ENCODE results near the gene SKI.

The SKI gene

DNA sequence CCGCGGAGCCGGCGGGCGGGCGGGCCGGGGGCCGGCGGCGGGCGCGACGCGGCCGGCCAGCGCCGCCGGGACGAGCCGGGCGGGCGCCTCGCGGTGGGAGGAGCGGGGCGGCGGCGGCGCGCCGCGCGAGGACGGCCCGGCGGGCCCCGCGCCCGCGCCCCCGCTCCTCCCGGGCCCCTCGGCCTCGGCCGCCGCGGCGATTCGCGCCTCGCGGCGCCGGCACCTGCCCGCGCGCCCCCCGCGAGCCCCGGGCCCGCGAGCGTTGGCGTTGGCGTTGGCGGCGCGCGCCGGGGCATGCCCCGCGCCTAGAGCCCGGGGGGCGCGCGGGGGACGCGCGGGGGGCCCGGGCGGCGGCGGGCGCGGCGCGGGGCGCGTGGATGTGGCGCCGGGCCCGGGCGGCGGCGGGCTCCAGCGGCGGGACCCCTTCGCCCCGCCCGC is at the start of gene SKI:
TSS of gene SKI (plus strand) at position 163 of the 438 bp plus-strand sequence. CDS start 448 bp downstream, outside the sequence.
- peak within 1 kb of the TSS; percentile 94 for H3K4me3 ChIP-seq (ENCODE audit: control insufficient read depth, low read depth, low read length)
- DNase-seq (ENCODE audit: low read depth): no peak
- no peak for TF ChIP-seq CTCF (IDR thresholded peaks at IDR 0.05; ENCODE audit: control insufficient read depth, insufficient read depth, low read depth, low read length, missing control alignments)

DNA sequence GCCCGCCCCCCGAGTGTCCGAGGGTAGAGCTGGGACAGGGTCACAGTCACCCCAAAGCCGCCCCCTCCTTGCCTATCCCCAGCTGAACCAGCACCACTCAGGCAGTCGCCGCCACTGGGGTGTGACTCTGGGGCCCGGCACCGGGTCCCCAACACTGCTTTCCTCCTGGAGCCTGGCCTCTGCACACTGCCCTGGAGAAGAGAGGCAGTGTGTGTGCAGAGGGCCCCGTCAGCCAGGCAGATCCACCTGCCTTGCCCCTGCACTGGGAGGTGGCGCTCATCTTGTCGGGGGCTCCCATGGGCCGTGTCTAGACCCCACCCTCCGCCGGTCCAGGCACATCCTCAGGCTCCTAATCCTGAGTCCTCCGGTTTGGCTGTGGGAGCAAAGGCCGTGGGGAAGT is 49.2 kb upstream of the SKI start:
- TF ChIP-seq CTCF (IDR thresholded peaks at IDR 0.05; ENCODE audit: control insufficient read depth, insufficient read depth, low read depth, low read length, missing control alignments): no peak
- no peak overlapping the region for H3K4me3 ChIP-seq (ENCODE audit: control insufficient read depth, low read depth, low read length)
- DNase-seq (ENCODE audit: low read depth): no peak

GRCh38 chr1:2179283-2180013 is 48.7 kb upstream of the SKI start:
- no peak for TF ChIP-seq CTCF (IDR thresholded peaks at IDR 0.05; ENCODE audit: control insufficient read depth, insufficient read depth, low read depth, low read length, missing control alignments)
- no peak overlapping the region for H3K4me3 ChIP-seq (ENCODE audit: control insufficient read depth, low read depth, low read length)
- no peak for DNase-seq (ENCODE audit: low read depth)

- H3K4me3 ChIP-seq (ENCODE audit: control insufficient read depth, low read depth, low read length): no peak overlapping the region
- no peak for TF ChIP-seq CTCF (IDR thresholded peaks at IDR 0.05; ENCODE audit: control insufficient read depth, insufficient read depth, low read depth, low read length, missing control alignments)
- DNase-seq (ENCODE audit: low read depth): no peak
Measured at GRCh38 chr1:2180297-2181245, 47.5 kb upstream of the SKI start.

DNA sequence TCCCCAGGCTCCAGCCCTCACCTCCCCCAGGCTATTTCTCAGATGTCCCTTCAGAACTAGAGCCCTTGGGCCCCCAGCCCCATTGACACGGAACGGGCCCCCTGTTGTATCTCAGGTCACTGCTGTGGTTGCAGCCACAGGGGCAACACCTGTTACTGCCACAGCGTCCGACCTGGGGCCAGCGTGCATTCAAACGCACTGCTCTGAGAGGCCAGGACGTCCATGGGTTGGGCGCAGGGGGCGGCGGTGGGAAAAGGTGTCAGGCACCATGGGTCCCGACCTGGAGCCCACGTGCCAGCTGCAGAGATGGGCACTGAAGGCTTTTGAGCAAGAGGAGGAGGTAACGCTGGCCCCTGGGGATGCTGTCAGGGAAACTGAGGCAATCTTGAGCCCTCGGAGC is 46.8 kb upstream of the SKI start:
- no peak overlapping the region for H3K4me3 ChIP-seq (ENCODE audit: control insufficient read depth, low read depth, low read length)
- no peak for DNase-seq (ENCODE audit: low read depth)
- TF ChIP-seq CTCF (IDR thresholded peaks at IDR 0.05; ENCODE audit: control insufficient read depth, insufficient read depth, low read depth, low read length, missing control alignments): no peak

DNA sequence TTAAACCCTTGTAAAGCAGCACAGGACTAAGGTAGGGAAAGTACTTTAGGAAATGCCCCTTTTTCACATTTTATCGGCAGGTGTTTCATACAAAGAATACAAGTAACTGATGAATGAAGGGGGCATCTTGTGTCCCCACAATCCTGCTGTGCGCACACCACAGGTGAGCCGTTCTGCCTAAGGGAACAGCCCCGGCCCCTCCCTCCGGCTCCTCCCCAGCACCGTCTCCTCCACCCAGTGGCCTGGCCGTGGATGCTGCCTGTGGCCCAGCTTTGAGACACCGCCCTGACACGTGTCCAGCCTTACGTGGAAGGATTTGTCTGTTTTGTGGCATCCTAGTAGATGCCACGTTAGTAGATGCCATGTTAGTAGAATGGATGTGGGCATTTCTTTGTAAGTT is 46.4 kb upstream of the SKI start:
- no peak for DNase-seq (ENCODE audit: low read depth)
- no peak overlapping the region for H3K4me3 ChIP-seq (ENCODE audit: control insufficient read depth, low read depth, low read length)
- TF ChIP-seq CTCF (IDR thresholded peaks at IDR 0.05; ENCODE audit: control insufficient read depth, insufficient read depth, low read depth, low read length, missing control alignments): no peak

Measured in AG09309 (cell line).